Measurements from ENCODE around the gene VPS72. TPM values are rescaled to one million over a fixed set of nuclear protein-coding genes. Genes with fewer than 3 reads are reported as not detected.
"Not testable (repeated sequence)": the region's sequence is repeated elsewhere in the genome, so short reads cannot be mapped to it uniquely, and the experiment has no call there.

Gene VPS72, protein sequence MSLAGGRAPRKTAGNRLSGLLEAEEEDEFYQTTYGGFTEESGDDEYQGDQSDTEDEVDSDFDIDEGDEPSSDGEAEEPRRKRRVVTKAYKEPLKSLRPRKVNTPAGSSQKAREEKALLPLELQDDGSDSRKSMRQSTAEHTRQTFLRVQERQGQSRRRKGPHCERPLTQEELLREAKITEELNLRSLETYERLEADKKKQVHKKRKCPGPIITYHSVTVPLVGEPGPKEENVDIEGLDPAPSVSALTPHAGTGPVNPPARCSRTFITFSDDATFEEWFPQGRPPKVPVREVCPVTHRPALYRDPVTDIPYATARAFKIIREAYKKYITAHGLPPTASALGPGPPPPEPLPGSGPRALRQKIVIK
- polyA plus RNA-seq (2012; ENCODE audit: low read depth, missing spikeins): 27.4 TPM

GRCh38 chr1:151189637-151190445 lies at the start of gene VPS72:
Gene VPS72, minus strand, starts transcription at chr1:151190197. Its CDS starts 76 bp downstream, at chr1:151190121.
- peak; percentile 90 for TF ChIP-seq POLR2A (IDR thresholded peaks at IDR 0.05; ENCODE audit: low read depth, low read length)
- peak; percentile 44; the same call in 1 of the 2 replicates for TF ChIP-seq SPI1 (IDR thresholded peaks at IDR 0.05; ENCODE audit: low read depth, low read length)
- peak; percentile 52 for TF ChIP-seq PAX5 (IDR thresholded peaks at IDR 0.05; ENCODE audit: insufficient read depth, low read length, severe bottlenecking)
- peak; percentile 73; the same call in 1 of the 2 replicates for TF ChIP-seq POU2F2 (IDR thresholded peaks at IDR 0.05; ENCODE audit: low read depth, low read length)
- TF ChIP-seq TAF1 (IDR thresholded peaks at IDR 0.05; ENCODE audit: low read depth, low read length): peak; percentile 95
- TF ChIP-seq POLR2AphosphoS5 (IDR thresholded peaks at IDR 0.05; ENCODE audit: low read depth, low read length): peak; percentile 83
- peak; percentile 45 for FAIRE-seq

GRCh38 chr1:151238467-151238739 lies 48.4 kb upstream of the VPS72 start:
- DNase-seq (ENCODE audit: insufficient read length, low spot score): no peak
- TF ChIP-seq POU2F2 (IDR thresholded peaks at IDR 0.05; ENCODE audit: low read depth, low read length) (no peak), POLR2A (IDR thresholded peaks at IDR 0.05; ENCODE audit: low read depth, low read length) (no peak), TAF1 (IDR thresholded peaks at IDR 0.05; ENCODE audit: low read depth, low read length) (no peak), POLR2AphosphoS5 (IDR thresholded peaks at IDR 0.05; ENCODE audit: low read depth, low read length) (no peak), PAX5 (IDR thresholded peaks at IDR 0.05; ENCODE audit: insufficient read depth, low read length, severe bottlenecking) (no peak), SPI1 (IDR thresholded peaks at IDR 0.05; ENCODE audit: low read depth, low read length) (no peak)
- no peak for FAIRE-seq

More at GRCh38 chr1:151189637-151190445, at the start of gene VPS72:
- peak; percentile 82 for DNase-seq (ENCODE audit: insufficient read length, low spot score)

GRCh38 chr1:151237678-151238466 lies 47.9 kb upstream of the VPS72 start:
- FAIRE-seq (no peak), DNase-seq (ENCODE audit: insufficient read length, low spot score) (peak; percentile 28)
- peak; percentile 93 for TF ChIP-seq SPI1 (IDR thresholded peaks at IDR 0.05; ENCODE audit: low read depth, low read length)
- TF ChIP-seq POU2F2 (IDR thresholded peaks at IDR 0.05; ENCODE audit: low read depth, low read length): no peak
- no peak for TF ChIP-seq TAF1 (IDR thresholded peaks at IDR 0.05; ENCODE audit: low read depth, low read length)
- TF ChIP-seq POLR2A (IDR thresholded peaks at IDR 0.05; ENCODE audit: low read depth, low read length): no peak

- no peak for FAIRE-seq
- TF ChIP-seq POU2F2 (IDR thresholded peaks at IDR 0.05; ENCODE audit: low read depth, low read length) (no peak), SPI1 (IDR thresholded peaks at IDR 0.05; ENCODE audit: low read depth, low read length) (no peak), PAX5 (IDR thresholded peaks at IDR 0.05; ENCODE audit: insufficient read depth, low read length, severe bottlenecking) (no peak), TAF1 (IDR thresholded peaks at IDR 0.05; ENCODE audit: low read depth, low read length) (no peak)
- no peak for DNase-seq (ENCODE audit: insufficient read length, low spot score)
Measured at GRCh38 chr1:151235235-151235634, 45.2 kb upstream of the VPS72 start.

DNA sequence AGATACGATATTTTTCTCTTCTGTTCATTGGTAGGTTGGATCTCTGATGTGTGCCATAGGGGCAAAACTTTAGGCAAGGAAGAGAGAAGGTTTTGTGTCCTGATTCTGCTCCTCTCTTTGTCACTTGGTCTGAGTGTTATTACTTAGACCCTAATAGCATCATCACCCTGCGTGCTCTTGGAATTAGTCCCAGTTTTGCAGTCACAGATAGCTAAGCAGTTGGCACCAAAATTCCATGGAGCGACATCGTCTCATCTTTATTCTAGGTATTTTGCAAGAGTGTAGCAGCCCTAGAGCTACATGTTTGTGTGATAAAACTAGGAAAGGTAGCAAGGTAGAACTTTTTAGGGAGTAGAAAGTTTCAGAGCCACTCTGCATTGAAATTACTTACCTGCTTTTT lies 32.1 kb upstream of the VPS72 start:
- no peak for TF ChIP-seq TAF1 (IDR thresholded peaks at IDR 0.05; ENCODE audit: low read depth, low read length)
- TF ChIP-seq SPI1 (IDR thresholded peaks at IDR 0.05; ENCODE audit: low read depth, low read length): no peak
- no peak for TF ChIP-seq POLR2A (IDR thresholded peaks at IDR 0.05; ENCODE audit: low read depth, low read length)
- TF ChIP-seq PAX5 (IDR thresholded peaks at IDR 0.05; ENCODE audit: insufficient read depth, low read length, severe bottlenecking): no peak
- no peak for TF ChIP-seq POU2F2 (IDR thresholded peaks at IDR 0.05; ENCODE audit: low read depth, low read length)
- TF ChIP-seq POLR2AphosphoS5 (IDR thresholded peaks at IDR 0.05; ENCODE audit: low read depth, low read length): no peak
- no peak for DNase-seq (ENCODE audit: insufficient read length, low spot score)
- FAIRE-seq: no peak

DNA sequence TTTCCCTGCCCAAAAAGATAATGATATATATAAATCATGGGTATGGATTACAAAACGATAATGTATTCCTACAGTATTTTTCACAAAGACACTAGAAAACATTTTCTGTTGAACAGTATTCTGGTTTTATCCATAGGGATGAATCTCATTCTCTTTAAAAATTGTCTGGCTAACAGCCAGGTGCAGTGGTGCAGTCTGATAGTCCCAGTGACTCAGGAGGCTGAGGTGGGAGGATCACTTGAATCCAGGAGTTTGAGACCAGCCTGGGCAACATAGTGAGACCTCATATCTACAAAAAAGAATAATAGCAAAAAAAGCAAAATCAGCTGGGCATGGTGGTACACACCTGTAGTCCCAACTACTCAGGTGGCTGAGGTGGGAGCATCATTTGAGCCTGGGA lies 31.6 kb upstream of the VPS72 start:
- DNase-seq (ENCODE audit: insufficient read length, low spot score) (no peak), FAIRE-seq (no peak)
- TF ChIP-seq POU2F2 (IDR thresholded peaks at IDR 0.05; ENCODE audit: low read depth, low read length) (no peak), POLR2AphosphoS5 (IDR thresholded peaks at IDR 0.05; ENCODE audit: low read depth, low read length) (no peak)

DNA sequence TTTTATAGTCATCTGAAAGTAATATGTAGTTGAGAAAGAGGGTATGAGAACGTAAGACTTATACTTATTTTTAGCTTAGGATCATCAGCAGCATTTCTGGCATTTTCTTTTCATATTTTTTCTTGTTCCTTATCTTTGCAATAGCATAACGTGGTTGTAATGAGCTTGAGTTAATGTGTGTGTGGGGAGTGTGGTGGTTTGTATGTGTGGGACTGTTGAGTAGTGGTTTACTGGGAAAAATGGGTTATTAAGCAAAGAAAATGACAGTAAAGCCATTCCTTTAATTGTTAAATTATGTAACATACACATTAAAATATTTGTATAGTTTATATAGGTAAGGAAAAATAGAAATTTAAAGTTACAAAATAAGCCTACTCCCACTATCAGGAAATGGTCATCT lies 23.6 kb upstream of the VPS72 start:
- FAIRE-seq: no peak
- no peak for TF ChIP-seq POLR2AphosphoS5 (IDR thresholded peaks at IDR 0.05; ENCODE audit: low read depth, low read length)
- TF ChIP-seq POLR2A (IDR thresholded peaks at IDR 0.05; ENCODE audit: low read depth, low read length): no peak
- no peak for DNase-seq (ENCODE audit: insufficient read length, low spot score)

GRCh38 chr1:151211972-151212705 lies 22.1 kb upstream of the VPS72 start:
- DNase-seq (ENCODE audit: insufficient read length, low spot score) (no peak), FAIRE-seq (no peak)
- no peak for TF ChIP-seq TAF1 (IDR thresholded peaks at IDR 0.05; ENCODE audit: low read depth, low read length)
- no peak for TF ChIP-seq POU2F2 (IDR thresholded peaks at IDR 0.05; ENCODE audit: low read depth, low read length)

GRCh38 chr1:151210830-151211229 lies 20.8 kb upstream of the VPS72 start:
- DNase-seq (ENCODE audit: insufficient read length, low spot score) (no peak), FAIRE-seq (no peak)
- TF ChIP-seq TAF1 (IDR thresholded peaks at IDR 0.05; ENCODE audit: low read depth, low read length) (no peak), PAX5 (IDR thresholded peaks at IDR 0.05; ENCODE audit: insufficient read depth, low read length, severe bottlenecking) (no peak), POU2F2 (IDR thresholded peaks at IDR 0.05; ENCODE audit: low read depth, low read length) (no peak), POLR2A (IDR thresholded peaks at IDR 0.05; ENCODE audit: low read depth, low read length) (no peak), POLR2AphosphoS5 (IDR thresholded peaks at IDR 0.05; ENCODE audit: low read depth, low read length) (no peak), SPI1 (IDR thresholded peaks at IDR 0.05; ENCODE audit: low read depth, low read length) (no peak)

- FAIRE-seq; DNase-seq (ENCODE audit: insufficient read length, low spot score): not testable (repeated sequence)
Measured at GRCh38 chr1:151205381-151205965, 15.5 kb upstream of the VPS72 start.

Data from GM12891 (cell line).